ENCODE measurements around the gene GARIN5B.

Gene GARIN5B

GRCh38 chr19:55316646-55317045 lies 46.4 kb downstream of the GARIN5B start:
- no peak for TF ChIP-seq CTCF (IDR thresholded peaks at IDR 0.05; ENCODE audit: control insufficient read depth, extremely low read depth, insufficient read depth)

GRCh38 chr19:55315956-55316525 lies 47.0 kb downstream of the GARIN5B start:
- TF ChIP-seq CTCF (IDR thresholded peaks at IDR 0.05; ENCODE audit: control insufficient read depth, extremely low read depth, insufficient read depth) = no peak
- no peak for DNase-seq (ENCODE audit: low read depth)
- H3K4me3 ChIP-seq (ENCODE audit: low read depth, low read length) = no peak overlapping the region

More at GRCh38 chr19:55316646-55317045, 46.4 kb downstream of the GARIN5B start:
- H3K4me3 ChIP-seq (ENCODE audit: low read depth, low read length) = no peak overlapping the region
- no peak for DNase-seq (ENCODE audit: low read depth)

GRCh38 chr19:55314396-55314795 lies 48.7 kb downstream of the GARIN5B start:
- TF ChIP-seq CTCF (IDR thresholded peaks at IDR 0.05; ENCODE audit: control insufficient read depth, extremely low read depth, insufficient read depth) = no peak
- no peak overlapping the region for H3K4me3 ChIP-seq (ENCODE audit: low read depth, low read length)
- DNase-seq (ENCODE audit: low read depth) = no peak

GRCh38 chr19:55312621-55313512 lies 50.2 kb downstream of the GARIN5B start:
- DNase-seq (ENCODE audit: low read depth) = no peak
- no peak for TF ChIP-seq CTCF (IDR thresholded peaks at IDR 0.05; ENCODE audit: control insufficient read depth, extremely low read depth, insufficient read depth)
- no peak overlapping the region for H3K4me3 ChIP-seq (ENCODE audit: low read depth, low read length)

- TF ChIP-seq CTCF (IDR thresholded peaks at IDR 0.05; ENCODE audit: control insufficient read depth, extremely low read depth, insufficient read depth) = no peak
Observed at GRCh38 chr19:55311797-55312196, 51.3 kb downstream of the GARIN5B start.

GRCh38 chr19:55311397-55311796 lies 51.7 kb downstream of the GARIN5B start:
- H3K4me3 ChIP-seq (ENCODE audit: low read depth, low read length) = no peak overlapping the region
- no peak for DNase-seq (ENCODE audit: low read depth)
- TF ChIP-seq CTCF (IDR thresholded peaks at IDR 0.05; ENCODE audit: control insufficient read depth, extremely low read depth, insufficient read depth) = no peak

More at GRCh38 chr19:55311797-55312196, 51.3 kb downstream of the GARIN5B start:
- no peak overlapping the region for H3K4me3 ChIP-seq (ENCODE audit: low read depth, low read length)
- DNase-seq (ENCODE audit: low read depth) = no peak

Measured in LNCaP clone FGC (cell line).